Endothelial cell (in vitro differentiated cells): Measurements from ENCODE around the gene OBI1. TPM values are rescaled to one million over a fixed set of nuclear protein-coding genes. Genes with fewer than 3 reads are reported as not detected.
A peak's percentile ranks its signal among the peaks of the same experiment; 100 is the strongest.

ENCODE experiments used
- DNase-seq: peaks from one replicate; pipeline ENCODE4 v3.0.0; 2021; ENCODE audit warnings: low spot score
- H3K27ac Mint-ChIP-seq: one replicate; pipeline ENCODE4 v1.8.0; 2021; ENCODE audit warnings: mixed read lengths, inconsistent platforms; ENCODE audit not compliant: unreplicated experiment
- H3K27me3 Mint-ChIP-seq: one replicate; pipeline ENCODE4 v1.8.0; 2021; ENCODE audit warnings: mild to moderate bottlenecking, moderate library complexity, mixed read lengths, inconsistent platforms; ENCODE audit not compliant: unreplicated experiment
- H3K36me3 Mint-ChIP-seq: one replicate; pipeline ENCODE4 v1.8.0; 2021; ENCODE audit warnings: mild to moderate bottlenecking, low read depth, mixed read lengths, inconsistent platforms; ENCODE audit not compliant: unreplicated experiment
- H3K4me1 Mint-ChIP-seq: one replicate; pipeline ENCODE4 v1.8.0; 2021; ENCODE audit warnings: mild to moderate bottlenecking, mixed read lengths, inconsistent platforms; ENCODE audit not compliant: unreplicated experiment
- H3K4me3 Mint-ChIP-seq: one replicate; pipeline ENCODE4 v1.8.0; 2021; ENCODE audit warnings: mild to moderate bottlenecking, mixed read lengths, inconsistent platforms; ENCODE audit not compliant: unreplicated experiment
- H3K9me3 Mint-ChIP-seq: one replicate; pipeline ENCODE4 v1.8.0; 2021; ENCODE audit warnings: mixed read lengths, inconsistent platforms; ENCODE audit not compliant: unreplicated experiment
- total RNA-seq: library from RNA; stranded (reverse); fragmentation: NEBNext Ultra II Directional; extraction: Animal tissue kit (Norgen Biotek cat#: 25700); gene quantifications from one replicate; pipeline ENCODE4 v1.2.1, GENCODE V29; 2021; ENCODE audit not compliant: unreplicated experiment
- TF ChIP-seq, protein P1 (sequence below): fragments of 200-600 bp; sonication (generic); IDR thresholded peaks from one replicate; pipeline ENCODE4 v1.5.0; 2021; ENCODE audit warnings: antibody characterized with exemption; ENCODE audit not compliant: unreplicated experiment

Gene OBI1
- total RNA-seq, 1 donor from 2014 or later, result 28.0 TPM

DNA sequence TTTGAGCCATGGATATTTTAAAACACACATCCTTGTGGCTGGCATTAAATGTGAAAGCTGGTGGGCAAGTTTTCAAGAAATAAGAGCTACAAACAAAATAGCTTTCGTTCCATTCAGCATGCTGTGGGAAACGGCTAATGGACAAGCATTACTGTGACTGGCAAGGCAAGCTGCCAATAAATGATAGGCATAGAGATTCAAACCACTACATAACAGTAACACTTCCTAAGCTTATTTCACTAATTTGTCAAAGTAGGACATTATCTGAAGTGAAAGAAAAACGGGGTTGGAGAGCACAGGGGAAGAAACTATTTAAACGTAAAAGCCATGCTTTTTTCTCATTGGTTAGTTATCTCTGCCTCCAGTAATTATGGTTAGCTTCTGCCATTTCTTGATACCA is 26.0 kb downstream of the OBI1 start:
- DNase-seq, result no peak
- TF ChIP-seq, protein P1, sequence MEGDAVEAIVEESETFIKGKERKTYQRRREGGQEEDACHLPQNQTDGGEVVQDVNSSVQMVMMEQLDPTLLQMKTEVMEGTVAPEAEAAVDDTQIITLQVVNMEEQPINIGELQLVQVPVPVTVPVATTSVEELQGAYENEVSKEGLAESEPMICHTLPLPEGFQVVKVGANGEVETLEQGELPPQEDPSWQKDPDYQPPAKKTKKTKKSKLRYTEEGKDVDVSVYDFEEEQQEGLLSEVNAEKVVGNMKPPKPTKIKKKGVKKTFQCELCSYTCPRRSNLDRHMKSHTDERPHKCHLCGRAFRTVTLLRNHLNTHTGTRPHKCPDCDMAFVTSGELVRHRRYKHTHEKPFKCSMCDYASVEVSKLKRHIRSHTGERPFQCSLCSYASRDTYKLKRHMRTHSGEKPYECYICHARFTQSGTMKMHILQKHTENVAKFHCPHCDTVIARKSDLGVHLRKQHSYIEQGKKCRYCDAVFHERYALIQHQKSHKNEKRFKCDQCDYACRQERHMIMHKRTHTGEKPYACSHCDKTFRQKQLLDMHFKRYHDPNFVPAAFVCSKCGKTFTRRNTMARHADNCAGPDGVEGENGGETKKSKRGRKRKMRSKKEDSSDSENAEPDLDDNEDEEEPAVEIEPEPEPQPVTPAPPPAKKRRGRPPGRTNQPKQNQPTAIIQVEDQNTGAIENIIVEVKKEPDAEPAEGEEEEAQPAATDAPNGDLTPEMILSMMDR, result no peak
- Mint-ChIP-seq H3K4me1 (no peaks in the 10 kb centered on the region), H3K27ac (no peak overlapping the region), H3K9me3 (no peaks in the 10 kb centered on the region), H3K36me3 (peaks cover 7% of the 10 kb centered on the region), H3K4me3 (peak overlapping the region; percentile 34), H3K27me3 (no peaks in the 10 kb centered on the region)

DNA sequence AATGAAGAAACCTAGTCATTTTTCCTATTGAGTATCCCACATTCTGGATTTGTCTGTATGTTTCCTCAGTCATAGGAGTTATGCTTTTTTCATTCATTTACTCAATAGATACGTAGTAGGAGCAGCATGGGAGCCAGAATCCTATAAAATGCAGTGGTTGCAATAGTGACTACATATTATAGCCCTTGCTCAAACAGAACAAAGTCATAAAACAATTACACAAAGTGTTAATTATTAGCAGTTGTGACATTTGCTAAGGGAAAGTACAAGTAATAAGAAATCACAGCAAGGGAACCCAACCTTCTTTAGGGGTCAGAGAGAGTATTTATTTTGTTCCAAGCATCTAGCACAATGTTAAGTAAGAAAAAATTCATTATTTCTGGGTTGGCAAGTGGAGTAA is 27.9 kb downstream of the OBI1 start:
- Mint-ChIP-seq H3K36me3 (peaks cover 12% of the 10 kb centered on the region), H3K9me3 (no peaks in the 10 kb centered on the region), H3K4me3 (no peak overlapping the region), H3K27me3 (no peaks in the 10 kb centered on the region), H3K4me1 (peaks cover 4% of the 10 kb centered on the region), H3K27ac (no peak overlapping the region)
- DNase-seq, result no peak
- TF ChIP-seq, protein P1, result no peak

DNA sequence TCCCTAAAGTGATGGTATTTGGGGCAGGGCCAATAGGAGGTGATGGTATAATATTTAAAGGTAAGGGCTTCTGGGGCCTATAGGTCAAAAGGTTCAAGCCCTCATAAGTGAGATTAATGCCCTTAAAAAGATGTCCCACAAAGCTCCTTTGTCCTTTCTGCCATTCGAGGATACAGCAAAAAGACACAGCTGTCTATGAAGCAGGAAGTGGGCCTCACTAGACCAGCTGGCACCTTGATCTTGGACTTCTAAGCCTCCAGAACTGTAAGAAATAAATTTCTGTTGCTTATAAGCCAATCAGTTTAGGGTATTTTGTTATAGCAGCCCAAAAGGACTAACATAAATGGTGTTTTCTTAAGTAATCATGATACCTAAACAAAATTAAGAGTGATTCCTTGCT is 28.4 kb downstream of the OBI1 start:
- Mint-ChIP-seq H3K27me3 (no peaks in the 10 kb centered on the region), H3K36me3 (peaks cover 11% of the 10 kb centered on the region), H3K4me3 (no peak overlapping the region), H3K4me1 (peaks cover 9% of the 10 kb centered on the region), H3K9me3 (no peaks in the 10 kb centered on the region), H3K27ac (no peak overlapping the region)
- TF ChIP-seq, protein P1, result no peak
- no peak for DNase-seq

DNA sequence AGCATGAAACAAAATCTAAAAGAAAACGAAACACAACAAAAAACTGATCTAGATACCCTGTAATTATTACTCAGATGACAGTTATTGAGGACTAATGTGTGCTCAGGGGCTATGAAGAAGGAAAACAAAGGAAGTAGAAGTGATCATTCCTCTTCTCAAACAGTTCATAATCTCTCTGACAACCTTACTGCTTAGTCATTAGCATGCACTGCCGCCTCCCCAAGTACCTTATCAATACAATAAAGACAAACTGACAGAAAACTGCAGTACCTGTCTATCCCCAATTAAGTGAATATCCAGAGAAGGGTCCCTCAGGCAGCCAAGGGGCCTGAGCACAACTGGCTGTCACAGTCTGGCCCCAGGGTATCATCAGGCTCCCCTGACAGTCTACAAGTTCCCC is 33.6 kb downstream of the OBI1 start:
- Mint-ChIP-seq H3K36me3 (peaks cover 5% of the 10 kb centered on the region), H3K4me3 (no peak overlapping the region), H3K4me1 (peaks cover 12% of the 10 kb centered on the region), H3K27me3 (no peaks in the 10 kb centered on the region), H3K27ac (no peak overlapping the region), H3K9me3 (no peaks in the 10 kb centered on the region)
- TF ChIP-seq, protein P1, result no peak
- DNase-seq, result no peak

DNA sequence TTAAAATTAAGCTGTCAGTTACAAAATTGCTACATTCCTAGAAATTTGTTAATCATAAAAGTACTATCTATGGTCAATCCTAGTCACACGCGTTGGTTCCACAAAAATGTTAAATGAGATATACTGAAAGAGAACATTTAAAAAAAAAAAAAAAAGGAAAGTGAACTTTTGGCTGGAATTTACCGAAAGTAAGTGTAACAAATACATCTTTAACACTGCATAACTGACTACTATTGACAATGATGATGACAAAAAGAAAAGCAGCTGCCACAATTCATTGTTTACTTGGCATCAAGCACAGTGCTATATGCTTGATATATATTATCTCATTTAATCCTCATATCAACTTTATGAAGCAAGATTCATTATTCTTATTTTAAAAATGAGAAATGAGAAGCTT is 35.8 kb downstream of the OBI1 start:
- no peak overlapping the region for H3K4me3 Mint-ChIP-seq
- no peaks in the 10 kb centered on the region for H3K9me3 Mint-ChIP-seq
- no peak for DNase-seq
- H3K4me1 Mint-ChIP-seq, result peaks cover 12% of the 10 kb centered on the region
- peaks cover 5% of the 10 kb centered on the region for H3K36me3 Mint-ChIP-seq
- TF ChIP-seq, protein P1, result no peak
- H3K27ac Mint-ChIP-seq, result no peak overlapping the region
- H3K27me3 Mint-ChIP-seq, result peaks cover 2% of the 10 kb centered on the region
